ENCODE measurements around the gene BCAR1. TPM values are rescaled to one million over a fixed set of nuclear protein-coding genes. Genes with fewer than 3 reads are reported as not detected.
"Not testable (repeated sequence)": the region's sequence is repeated elsewhere in the genome, so short reads cannot be mapped to it uniquely, and the experiment has no call there.

BCAR1 gene
- total RNA-seq, 2 donors from 2014 or later: not detected

GRCh38 chr16:75209514-75209913 lies 41.9 kb downstream of the BCAR1 start:
- H3K36me3 Mint-ChIP-seq; DNase-seq (ENCODE audit: low spot score); H3K27me3 Mint-ChIP-seq; H3K4me3 Mint-ChIP-seq; ATAC-seq; H3K4me1 Mint-ChIP-seq (ENCODE audit: low read depth in 2 of 2); H3K9me3 Mint-ChIP-seq; H3K27ac Mint-ChIP-seq: not testable (repeated sequence)

- ATAC-seq: no peak
- peaks cover 0 to 3% of the 10 kb centered on the region in 2 donors for H3K27me3 Mint-ChIP-seq
Observed at GRCh38 chr16:75208861-75209505, 42.4 kb downstream of the BCAR1 start.

GRCh38 chr16:75208242-75208825 lies 43.1 kb downstream of the BCAR1 start:
- no peak overlapping the region for H3K4me3 Mint-ChIP-seq
- no peaks in the 10 kb centered on the region for H3K4me1 Mint-ChIP-seq (ENCODE audit: low read depth in 2 of 2)
- DNase-seq (ENCODE audit: low spot score) (no peak), ATAC-seq (no peak)
- no peaks in the 10 kb centered on the region for H3K9me3 Mint-ChIP-seq
- H3K27me3 Mint-ChIP-seq: peaks cover 0 to 3% of the 10 kb centered on the region in 2 donors
- H3K27ac Mint-ChIP-seq: no peak overlapping the region
- H3K36me3 Mint-ChIP-seq: no peaks in the 10 kb centered on the region

More at GRCh38 chr16:75208861-75209505, 42.4 kb downstream of the BCAR1 start:
- DNase-seq (ENCODE audit: low spot score): no peak
- Mint-ChIP-seq H3K4me1 (ENCODE audit: low read depth in 2 of 2) (no peaks in the 10 kb centered on the region), H3K27ac (no peak overlapping the region), H3K9me3 (no peaks in the 10 kb centered on the region), H3K4me3 (no peak overlapping the region), H3K36me3 (no peaks in the 10 kb centered on the region)

- Mint-ChIP-seq H3K36me3 (no peaks in the 10 kb centered on the region), H3K27me3 (peaks cover 0 to 3% of the 10 kb centered on the region in 2 donors), H3K27ac (no peak overlapping the region), H3K4me3 (no peak overlapping the region), H3K4me1 (ENCODE audit: low read depth in 2 of 2) (no peaks in the 10 kb centered on the region), H3K9me3 (no peaks in the 10 kb centered on the region)
- ATAC-seq: peak in 1 of 2 donors; percentile 13
- no peak for DNase-seq (ENCODE audit: low spot score)
Observed at GRCh38 chr16:75207831-75208230, 43.6 kb downstream of the BCAR1 start.

GRCh38 chr16:75206749-75207451 lies 44.5 kb downstream of the BCAR1 start, which contains the start of gene CTRB2:
Gene CTRB2, minus strand, starts transcription at chr16:75207161. Its CDS starts 20 bp downstream, at chr16:75207141.
- Mint-ChIP-seq H3K4me1 (ENCODE audit: low read depth in 2 of 2) (no peaks in the 10 kb centered on the region), H3K27ac (no peak within 1 kb of the TSS), H3K4me3 (no peak within 1 kb of the TSS), H3K36me3 (no peaks in the 10 kb centered on the region), H3K9me3 (no peaks in the 10 kb centered on the region), H3K27me3 (no peaks in the 10 kb centered on the region)
- ATAC-seq (peak in 1 of 2 donors; percentile 8), DNase-seq (ENCODE audit: low spot score) (no peak)

GRCh38 chr16:75205961-75206748 lies 45.3 kb downstream of the BCAR1 start:
- not testable (repeated sequence) for DNase-seq (ENCODE audit: low spot score); H3K4me1 Mint-ChIP-seq (ENCODE audit: low read depth in 2 of 2); H3K4me3 Mint-ChIP-seq; H3K36me3 Mint-ChIP-seq; H3K9me3 Mint-ChIP-seq; H3K27me3 Mint-ChIP-seq; H3K27ac Mint-ChIP-seq
- ATAC-seq: peak in 1 of 2 donors; percentile 9

- not testable (repeated sequence) for H3K4me1 Mint-ChIP-seq (ENCODE audit: low read depth in 2 of 2); H3K36me3 Mint-ChIP-seq; H3K4me3 Mint-ChIP-seq; H3K27me3 Mint-ChIP-seq; DNase-seq (ENCODE audit: low spot score); ATAC-seq; H3K9me3 Mint-ChIP-seq; H3K27ac Mint-ChIP-seq
Observed at GRCh38 chr16:75205438-75205837, 46.0 kb downstream of the BCAR1 start.

GRCh38 chr16:75204905-75205304 lies 46.5 kb downstream of the BCAR1 start:
- not testable (repeated sequence) for H3K27ac Mint-ChIP-seq; H3K4me1 Mint-ChIP-seq (ENCODE audit: low read depth in 2 of 2); DNase-seq (ENCODE audit: low spot score); H3K9me3 Mint-ChIP-seq; H3K27me3 Mint-ChIP-seq; ATAC-seq; H3K4me3 Mint-ChIP-seq; H3K36me3 Mint-ChIP-seq

- peaks cover 0 to 8% of the 10 kb centered on the region in 2 donors for H3K4me1 Mint-ChIP-seq (ENCODE audit: low read depth in 2 of 2)
- DNase-seq (ENCODE audit: low spot score) (no peak), ATAC-seq (peak in 1 of 2 donors; percentile 40)
- no peaks in the 10 kb centered on the region for H3K36me3 Mint-ChIP-seq
- H3K9me3 Mint-ChIP-seq: no peaks in the 10 kb centered on the region
- no peak overlapping the region for H3K4me3 Mint-ChIP-seq
- no peak overlapping the region for H3K27ac Mint-ChIP-seq
- H3K27me3 Mint-ChIP-seq: peaks cover 6 to 9% of the 10 kb centered on the region in 2 donors
Observed at GRCh38 chr16:75204410-75204758, 47.0 kb downstream of the BCAR1 start.

GRCh38 chr16:75203667-75204409 lies 47.6 kb downstream of the BCAR1 start:
- Mint-ChIP-seq H3K4me1 (ENCODE audit: low read depth in 2 of 2) (peaks cover 0 to 8% of the 10 kb centered on the region in 2 donors), H3K27ac (no peak overlapping the region), H3K9me3 (no peaks in the 10 kb centered on the region), H3K27me3 (peaks cover 6 to 9% of the 10 kb centered on the region in 2 donors), H3K36me3 (no peaks in the 10 kb centered on the region), H3K4me3 (no peak overlapping the region)
- no peak for ATAC-seq
- no peak for DNase-seq (ENCODE audit: low spot score)

GRCh38 chr16:75203096-75203495 lies 48.3 kb downstream of the BCAR1 start:
- Mint-ChIP-seq H3K36me3 (no peaks in the 10 kb centered on the region), H3K27ac (no peak overlapping the region), H3K4me1 (ENCODE audit: low read depth in 2 of 2) (peaks cover 0 to 8% of the 10 kb centered on the region in 2 donors), H3K27me3 (peaks cover 10 to 14% of the 10 kb centered on the region in 2 donors), H3K4me3 (no peak overlapping the region), H3K9me3 (no peaks in the 10 kb centered on the region)
- ATAC-seq (no peak), DNase-seq (ENCODE audit: low spot score) (no peak)

- Mint-ChIP-seq H3K4me1 (ENCODE audit: low read depth in 2 of 2) (peaks cover 0 to 8% of the 10 kb centered on the region in 2 donors), H3K4me3 (no peak overlapping the region), H3K27ac (no peak overlapping the region), H3K9me3 (no peaks in the 10 kb centered on the region), H3K36me3 (no peaks in the 10 kb centered on the region), H3K27me3 (peaks cover 16 to 23% of the 10 kb centered on the region in 2 donors)
- DNase-seq (ENCODE audit: low spot score) (no peak), ATAC-seq (no peak)
Observed at GRCh38 chr16:75202069-75202590, 49.3 kb downstream of the BCAR1 start.

- DNase-seq (ENCODE audit: low spot score) (no peak), ATAC-seq (no peak)
- Mint-ChIP-seq H3K4me3 (no peak overlapping the region), H3K27ac (no peak overlapping the region), H3K27me3 (peaks cover 22 to 30% of the 10 kb centered on the region in 2 donors), H3K36me3 (no peaks in the 10 kb centered on the region), H3K4me1 (ENCODE audit: low read depth in 2 of 2) (peaks cover 0 to 8% of the 10 kb centered on the region in 2 donors), H3K9me3 (no peaks in the 10 kb centered on the region)
Observed at GRCh38 chr16:75198135-75198600, 53.3 kb downstream of the BCAR1 start.

Measured in natural killer cell treated with Interleukin-12 subunit alpha and Interleukin-12 subunit beta and Interleukin-15 and Interleukin-18, amount 100 ng/mL, for 72 hours (primary cell).